ENCODE data around the gene RNF34.

Gene RNF34

GRCh38 chr12:121390856-121391255 is 9.1 kb upstream of the RNF34 start:
- no peak for DNase-seq (ENCODE audit: low spot score)

- DNase-seq (ENCODE audit: low spot score), result no peak
Observed at GRCh38 chr12:121391619-121392324, 8.1 kb upstream of the RNF34 start.

GRCh38 chr12:121392325-121392716 is 7.6 kb upstream of the RNF34 start:
- DNase-seq (ENCODE audit: low spot score), result no peak

GRCh38 chr12:121397521-121397920 is 2.4 kb upstream of the RNF34 start:
- no peak for DNase-seq (ENCODE audit: low spot score)

- DNase-seq (ENCODE audit: low spot score), result no peak
Observed at GRCh38 chr12:121398355-121398754, 1.6 kb upstream of the RNF34 start.

- DNase-seq (ENCODE audit: low spot score), result peak; percentile 11
Observed at GRCh38 chr12:121400332-121401139, 618 bp downstream of the RNF34 start.

- DNase-seq (ENCODE audit: low spot score), result no peak
Observed at GRCh38 chr12:121403721-121404120, 3.8 kb downstream of the RNF34 start.

GRCh38 chr12:121404734-121405133 is 4.8 kb downstream of the RNF34 start:
- DNase-seq (ENCODE audit: low spot score), result peak; percentile 13

GRCh38 chr12:121405211-121405610 is 5.3 kb downstream of the RNF34 start:
- no peak for DNase-seq (ENCODE audit: low spot score)

GRCh38 chr12:121413917-121414316 is 14.0 kb downstream of the RNF34 start:
- DNase-seq (ENCODE audit: low spot score), result no peak

GRCh38 chr12:121417847-121418246 is 17.9 kb downstream of the RNF34 start:
- DNase-seq (ENCODE audit: low spot score), result no peak

GRCh38 chr12:121420109-121420508 is 20.2 kb downstream of the RNF34 start:
- no peak for DNase-seq (ENCODE audit: low spot score)

- no peak for DNase-seq (ENCODE audit: low spot score)
Observed at GRCh38 chr12:121423253-121423652, 23.3 kb downstream of the RNF34 start.

- DNase-seq (ENCODE audit: low spot score), result no peak
Observed at GRCh38 chr12:121423682-121424623, 24.0 kb downstream of the RNF34 start.

- DNase-seq (ENCODE audit: low spot score), result no peak
Observed at GRCh38 chr12:121424624-121424975, 24.7 kb downstream of the RNF34 start.

- no peak for DNase-seq (ENCODE audit: low spot score)
Observed at GRCh38 chr12:121427556-121428050, 27.7 kb downstream of the RNF34 start.

- DNase-seq (ENCODE audit: low spot score), result no peak
Observed at GRCh38 chr12:121428883-121429282, 29.0 kb downstream of the RNF34 start.

- no peak for DNase-seq (ENCODE audit: low spot score)
Observed at GRCh38 chr12:121430833-121431415, 31.0 kb downstream of the RNF34 start.

GRCh38 chr12:121432740-121433480 is 33.0 kb downstream of the RNF34 start:
- DNase-seq (ENCODE audit: low spot score), result no peak

- DNase-seq (ENCODE audit: low spot score), result no peak
Observed at GRCh38 chr12:121436706-121437105, 36.8 kb downstream of the RNF34 start.

- DNase-seq (ENCODE audit: low spot score), result no peak
Observed at GRCh38 chr12:121438905-121439304, 39.0 kb downstream of the RNF34 start.
